Esophagus muscularis mucosa (tissue), 4 donors: ENCODE results near the gene PSMB3. TPM values are rescaled to one million over a fixed set of nuclear protein-coding genes. Genes with fewer than 3 reads are reported as not detected.

Source experiments
- DNase-seq: peaks from one replicate; pipeline ENCODE4 v3.0.0-alpha.2; 2017; ENCODE audit errors: extremely low spot score
- H3K27ac ChIP-seq, 4 donors: fragments of 200-600 bp; sonication (generic); replicated peaks in 1 of 4; 1 replicate in 3 of 4; 2 replicates in 1 of 4; pipeline ENCODE4 v1.5.1; 2016 to 2019; ENCODE audit warnings: mild to moderate bottlenecking in 1 of 4
- H3K27me3 ChIP-seq, 4 donors: fragments of 200-600 bp; sonication (generic); one replicate each; pipeline versions ENCODE4 v1.5.1 to v1.6.0; 2016 to 2019
- H3K36me3 ChIP-seq, 4 donors: fragments of 200-600 bp; sonication (generic); one replicate each; pipeline ENCODE4 v1.5.1; 2016 to 2019
- H3K4me1 ChIP-seq, 4 donors: fragments of 200-600 bp; sonication (generic); one replicate each; pipeline ENCODE4 v1.5.1; 2016 to 2019
- H3K4me3 ChIP-seq, 4 donors: fragments of 200-600 bp; sonication (generic); 1 replicate in 2 of 4; 2 replicates in 2 of 4; pipeline ENCODE4 v1.5.1; 2016 to 2019; ENCODE audit warnings: mild to moderate bottlenecking in 4 of 4, moderate library complexity in 1 of 4
- H3K9me3 ChIP-seq, 4 donors: fragments of 200-600 bp; sonication (generic); 1 replicate in 3 of 4; 2 replicates in 1 of 4; pipeline ENCODE4 v1.5.1; 2016 to 2019
- CTCF ChIP-seq, 3 experiments: fragments of 200-600 bp in 2 of 3; fragments of 450-650 bp in 1 of 3; sonication (generic) in 2 of 3; IDR thresholded peaks; one replicate each; pipeline ENCODE4 v1.5.1; 2017 to 2019; ENCODE audit warnings: antibody characterized with exemption in 3 of 3, mild to moderate bottlenecking in 2 of 3, moderate library complexity in 1 of 3
- EP300 ChIP-seq: sonication (generic); formaldehyde crosslinking; IDR thresholded peaks from one replicate; pipeline ENCODE4 v1.6.1; 2017; ENCODE audit warnings: antibody characterized with exemption
- POLR2A ChIP-seq: fragments of 450-650 bp; IDR thresholded peaks from one replicate; pipeline ENCODE4 v1.6.1; 2017; ENCODE audit warnings: antibody characterized with exemption, moderate library complexity, mild to moderate bottlenecking, low read depth
- POLR2AphosphoS5 ChIP-seq, 2 donors: sonication (generic); formaldehyde crosslinking; IDR thresholded peaks; one replicate each; pipeline ENCODE4 v1.6.1; 2017; ENCODE audit warnings: antibody characterized with exemption in 2 of 2
- WGBS: methylation state at CpG from one replicate; pipeline ENCODE4 v1.1.5; 2018; 5-methylcytosine and 5-hydroxymethylcytosine counted together
- intact Hi-C: fragments of 100-400 bp; cut with DNase I; formaldehyde crosslinking; loops from one replicate; pipeline ENCODE4 v1.15.1; 2023
- total RNA-seq, 4 donors: library from RNA; depleted of rRNA; stranded (reverse); fragments of >200 nt; gene quantifications; one replicate each; pipeline versions ENCODE4 v1.1.0 to v1.2.1, GENCODE V29; 2016

The PSMB3 gene
- total RNA-seq, 4 donors from 2014 or later: 122 to 158 (median 137) TPM

- H3K9me3 ChIP-seq: no peaks in the 10 kb centered on the region
- intact Hi-C loops: loop anchor here (5.0 to 10.0 kb wide), 2 partner anchors 42 to 61 kb away; partner anchors contain the start of gene PIP4K2B
- H3K27ac ChIP-seq: peak overlapping the region in 1 of 4 donors; percentile 14
- 44% methylated on average over 9 of the region's 15 CpGs for WGBS
- peaks cover 50 to 61% (median 56%) of the 10 kb centered on the region in 4 donors for H3K4me1 ChIP-seq
- no peaks in the 10 kb centered on the region for H3K27me3 ChIP-seq
- H3K36me3 ChIP-seq: peaks cover 19 to 74% (median 55%) of the 10 kb centered on the region in 4 donors
- peak in 1 of 3 experiments; percentile 16 for TF ChIP-seq CTCF (IDR thresholded peaks at IDR 0.05)
- TF ChIP-seq POLR2A: no peak
- TF ChIP-seq POLR2AphosphoS5 (IDR thresholded peaks at IDR 0.05): no peak
- no peak for TF ChIP-seq EP300
- H3K4me3 ChIP-seq: no peak overlapping the region
- DNase-seq: no peak
Observed at GRCh38 chr17:38733982-38734973, 18.3 kb upstream of the PSMB3 start.

- Histone ChIP-seq H3K36me3 (peaks cover 19 to 85% (median 64%) of the 10 kb centered on the region in 4 donors), H3K9me3 (no peaks in the 10 kb centered on the region), H3K4me3 (no peak overlapping the region), H3K27ac (peak overlapping the region in 2 of 4 donors; percentile 8 to 10), H3K27me3 (no peaks in the 10 kb centered on the region), H3K4me1 (peaks cover 47 to 58% (median 52%) of the 10 kb centered on the region in 4 donors)
- WGBS: 54% methylated on average over 22 of the region's 23 CpGs
- TF ChIP-seq POLR2AphosphoS5 (IDR thresholded peaks at IDR 0.05) (no peak), CTCF (IDR thresholded peaks at IDR 0.05) (peak; percentile 94 to 97 (median 95))
- no peak for DNase-seq
- intact Hi-C loops: loop anchor here (1.0 to 10.0 kb wide), 2 partner anchors 58 to 59 kb away; partner anchors contain the start of gene PIP4K2B
Observed at GRCh38 chr17:38735161-38735997, 17.2 kb upstream of the PSMB3 start.

- TF ChIP-seq CTCF (IDR thresholded peaks at IDR 0.05): no peak
- no peak for TF ChIP-seq POLR2A
- no peak for TF ChIP-seq POLR2AphosphoS5 (IDR thresholded peaks at IDR 0.05)
- TF ChIP-seq EP300: no peak
- Histone ChIP-seq H3K4me1 (peaks cover 48 to 58% (median 53%) of the 10 kb centered on the region in 4 donors), H3K36me3 (peaks cover 18 to 70% (median 55%) of the 10 kb centered on the region in 4 donors)
Observed at GRCh38 chr17:38738007-38738662, 14.4 kb upstream of the PSMB3 start.

GRCh38 chr17:38738686-38739085 lies 13.9 kb upstream of the PSMB3 start:
- Histone ChIP-seq H3K36me3 (peaks cover 13 to 64% (median 49%) of the 10 kb centered on the region in 4 donors), H3K27me3 (no peaks in the 10 kb centered on the region), H3K9me3 (no peaks in the 10 kb centered on the region), H3K4me3 (no peak overlapping the region), H3K4me1 (peaks cover 48 to 58% (median 54%) of the 10 kb centered on the region in 4 donors), H3K27ac (no peak overlapping the region)
- intact Hi-C loops: loop anchor here (10.0 kb wide), 1 partner anchor 56 kb away; the partner anchor contains the start of gene PIP4K2B
- no peak for DNase-seq
- WGBS: 93% methylated on average over 16 of the region's 16 CpGs
- TF ChIP-seq POLR2A (no peak), CTCF (IDR thresholded peaks at IDR 0.05) (no peak), EP300 (no peak)

More at GRCh38 chr17:38738007-38738662, 14.4 kb upstream of the PSMB3 start:
- Histone ChIP-seq H3K27ac (no peak overlapping the region), H3K27me3 (no peaks in the 10 kb centered on the region), H3K9me3 (no peaks in the 10 kb centered on the region), H3K4me3 (no peak overlapping the region)
- whole genome bisulfite sequencing: 88% methylated on average over 14 of the region's 14 CpGs
- no peak for DNase-seq
- intact Hi-C loops: loop anchor here (10.0 kb wide), 1 partner anchor 57 kb away; the partner anchor contains the start of gene PIP4K2B
